Suprapubic skin (tissue), 4 donors: ENCODE data around the gene CCDC63. TPM values are rescaled to one million over a fixed set of nuclear protein-coding genes. Genes with fewer than 3 reads are reported as not detected.
"Not testable (repeated sequence)": the region's sequence is repeated elsewhere in the genome, so short reads cannot be mapped to it uniquely, and the experiment has no call there.

ENCODE experiments used
- DNase-seq, 2 donors: peaks; one replicate each; pipeline ENCODE4 v3.0.0-alpha.2; 2019; ENCODE audit warnings: low spot score in 2 of 2
- H3K27ac ChIP-seq: fragments of 200-600 bp; sonication (generic); one replicate; pipeline ENCODE4 v1.5.1; 2019
- H3K27me3 ChIP-seq: fragments of 200-600 bp; sonication (generic); one replicate; pipeline ENCODE4 v1.5.1; 2019
- H3K36me3 ChIP-seq: fragments of 200-600 bp; sonication (generic); one replicate; pipeline ENCODE4 v1.5.1; 2019
- H3K4me1 ChIP-seq: fragments of 200-600 bp; sonication (generic); one replicate; pipeline ENCODE4 v1.5.1; 2019
- H3K4me3 ChIP-seq: fragments of 200-600 bp; sonication (generic); one replicate; pipeline ENCODE4 v1.5.1; 2019; ENCODE audit warnings: mild to moderate bottlenecking
- H3K9me3 ChIP-seq: fragments of 200-600 bp; sonication (generic); one replicate; pipeline ENCODE4 v1.5.1; 2019
- EP300 ChIP-seq: sonication (generic); formaldehyde crosslinking; IDR thresholded peaks from one replicate; pipeline ENCODE4 v1.6.1; 2017; ENCODE audit warnings: antibody characterized with exemption
- POLR2A ChIP-seq, 2 donors: fragments of 450-650 bp; IDR thresholded peaks; one replicate each; pipeline ENCODE4 v1.6.1; 2017; ENCODE audit warnings: antibody characterized with exemption in 2 of 2, mild to moderate bottlenecking in 2 of 2, moderate library complexity in 2 of 2
- POLR2AphosphoS5 ChIP-seq, 3 donors: sonication (generic); formaldehyde crosslinking; IDR thresholded peaks; one replicate each; pipeline ENCODE4 v1.6.1; 2017; ENCODE audit warnings: antibody characterized with exemption in 3 of 3
- WGBS: methylation state at CpG from one replicate; pipeline ENCODE4 v1.1.5; 2018; 5-methylcytosine and 5-hydroxymethylcytosine counted together
- total RNA-seq, 4 donors: library from RNA; depleted of rRNA; stranded (reverse); fragments of >200 nt; gene quantifications; one replicate each; pipeline ENCODE4 v1.1.0, GENCODE V29; 2016
- TF ChIP-seq, protein P1 (sequence below), 2 donors: fragments of 200-600 bp in 1 of 2; fragments of 450-650 bp in 1 of 2; sonication (generic) in 1 of 2; IDR thresholded peaks; one replicate each; pipeline ENCODE4 v1.5.1; 2016 to 2019; ENCODE audit warnings: antibody characterized with exemption in 2 of 2, mild to moderate bottlenecking in 1 of 2, moderate library complexity in 1 of 2

The CCDC63 gene
- total RNA-seq, 4 donors from 2014 or later = not detected

DNA sequence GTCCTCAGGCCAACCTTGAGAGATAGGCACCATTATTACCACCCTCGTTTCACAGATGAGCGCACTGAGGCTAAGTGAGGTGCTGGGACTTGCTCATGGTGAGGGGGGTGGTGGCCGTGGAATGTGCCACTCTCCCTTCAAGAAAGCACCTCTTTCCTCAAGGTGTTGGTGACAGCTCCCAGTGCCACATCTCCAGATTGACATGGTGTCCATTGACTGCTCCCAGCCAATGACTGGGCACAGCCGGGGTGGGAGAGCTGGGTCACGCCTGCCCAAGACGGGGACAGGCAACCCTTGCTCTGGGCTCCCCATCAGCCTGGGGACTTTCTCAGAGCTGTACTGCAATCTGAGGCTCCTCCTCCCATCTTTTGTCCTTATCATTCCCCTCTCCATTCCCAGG lies 94.6 kb downstream of the CCDC63 start:
- 78% methylated on average over 6 of the region's 6 CpGs for WGBS
- TF ChIP-seq EP300 (no peak), POLR2AphosphoS5 (IDR thresholded peaks at IDR 0.05) (no peak)
- TF ChIP-seq, protein P1, sequence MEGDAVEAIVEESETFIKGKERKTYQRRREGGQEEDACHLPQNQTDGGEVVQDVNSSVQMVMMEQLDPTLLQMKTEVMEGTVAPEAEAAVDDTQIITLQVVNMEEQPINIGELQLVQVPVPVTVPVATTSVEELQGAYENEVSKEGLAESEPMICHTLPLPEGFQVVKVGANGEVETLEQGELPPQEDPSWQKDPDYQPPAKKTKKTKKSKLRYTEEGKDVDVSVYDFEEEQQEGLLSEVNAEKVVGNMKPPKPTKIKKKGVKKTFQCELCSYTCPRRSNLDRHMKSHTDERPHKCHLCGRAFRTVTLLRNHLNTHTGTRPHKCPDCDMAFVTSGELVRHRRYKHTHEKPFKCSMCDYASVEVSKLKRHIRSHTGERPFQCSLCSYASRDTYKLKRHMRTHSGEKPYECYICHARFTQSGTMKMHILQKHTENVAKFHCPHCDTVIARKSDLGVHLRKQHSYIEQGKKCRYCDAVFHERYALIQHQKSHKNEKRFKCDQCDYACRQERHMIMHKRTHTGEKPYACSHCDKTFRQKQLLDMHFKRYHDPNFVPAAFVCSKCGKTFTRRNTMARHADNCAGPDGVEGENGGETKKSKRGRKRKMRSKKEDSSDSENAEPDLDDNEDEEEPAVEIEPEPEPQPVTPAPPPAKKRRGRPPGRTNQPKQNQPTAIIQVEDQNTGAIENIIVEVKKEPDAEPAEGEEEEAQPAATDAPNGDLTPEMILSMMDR (IDR thresholded peaks at IDR 0.05) = no peak
- Histone ChIP-seq H3K27ac (no peak overlapping the region), H3K27me3 (peaks cover 32% of the 10 kb centered on the region), H3K36me3 (no peaks in the 10 kb centered on the region), H3K4me1 (peaks cover 5% of the 10 kb centered on the region), H3K4me3 (no peak overlapping the region), H3K9me3 (peaks cover 2% of the 10 kb centered on the region)
- peak in 1 of 2 donors; percentile 43 for DNase-seq

GRCh38 chr12:110943373-110943772 lies 96.6 kb downstream of the CCDC63 start:
- DNase-seq = no peak
- no peaks in the 10 kb centered on the region for H3K36me3 ChIP-seq
- no peaks in the 10 kb centered on the region for H3K4me1 ChIP-seq
- 57% methylated on average over 2 of the region's 2 CpGs for WGBS
- H3K9me3 ChIP-seq = peaks cover 6% of the 10 kb centered on the region
- H3K27ac ChIP-seq = no peak overlapping the region
- no peak overlapping the region for H3K4me3 ChIP-seq
- TF ChIP-seq, protein P1 (IDR thresholded peaks at IDR 0.05) = no peak
- TF ChIP-seq EP300 (no peak), POLR2A (IDR thresholded peaks at IDR 0.05) (no peak), POLR2AphosphoS5 (IDR thresholded peaks at IDR 0.05) (no peak)
- peaks cover 21% of the 10 kb centered on the region for H3K27me3 ChIP-seq

- Histone ChIP-seq H3K4me3 (no peak overlapping the region), H3K9me3 (peaks cover 6% of the 10 kb centered on the region), H3K27ac (no peak overlapping the region), H3K27me3 (no peaks in the 10 kb centered on the region), H3K36me3 (no peaks in the 10 kb centered on the region), H3K4me1 (no peaks in the 10 kb centered on the region)
- no peak for DNase-seq
- WGBS = 50% methylated on average over 2 of the region's 2 CpGs
- TF ChIP-seq POLR2AphosphoS5 (IDR thresholded peaks at IDR 0.05) = no peak
- TF ChIP-seq, protein P1 (IDR thresholded peaks at IDR 0.05) = no peak
- TF ChIP-seq EP300 = no peak
- no peak for TF ChIP-seq POLR2A (IDR thresholded peaks at IDR 0.05)
These were observed 101.3 kb downstream of the CCDC63 start for GRCh38 chr12:110948041-110948440.

DNA sequence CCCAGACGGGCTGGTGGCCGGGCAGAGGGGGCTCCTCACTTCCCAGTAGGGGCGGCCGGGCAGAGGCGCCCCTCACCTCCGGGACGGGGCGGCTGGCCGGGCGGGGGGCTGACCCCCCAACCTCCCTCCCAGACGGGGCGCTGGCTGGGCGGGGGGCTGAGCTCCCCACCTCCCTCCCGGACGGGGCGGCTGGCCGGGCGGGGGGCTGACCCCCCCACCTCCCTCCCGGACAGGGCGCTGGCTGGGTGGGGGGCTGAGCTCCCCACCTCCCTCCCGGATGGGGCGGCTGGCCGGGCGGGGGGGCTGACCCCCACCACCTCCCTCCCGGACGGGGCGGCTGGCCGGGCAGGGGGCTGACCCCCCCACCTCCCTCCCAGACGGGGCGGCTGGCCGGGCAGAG lies 103.7 kb downstream of the CCDC63 start:
- not testable (repeated sequence) for DNase-seq, H3K9me3 ChIP-seq, H3K36me3 ChIP-seq, H3K27me3 ChIP-seq, H3K4me1 ChIP-seq, H3K4me3 ChIP-seq, H3K27ac ChIP-seq
- WGBS = 96% methylated on average over 10 of the region's 31 CpGs

DNA sequence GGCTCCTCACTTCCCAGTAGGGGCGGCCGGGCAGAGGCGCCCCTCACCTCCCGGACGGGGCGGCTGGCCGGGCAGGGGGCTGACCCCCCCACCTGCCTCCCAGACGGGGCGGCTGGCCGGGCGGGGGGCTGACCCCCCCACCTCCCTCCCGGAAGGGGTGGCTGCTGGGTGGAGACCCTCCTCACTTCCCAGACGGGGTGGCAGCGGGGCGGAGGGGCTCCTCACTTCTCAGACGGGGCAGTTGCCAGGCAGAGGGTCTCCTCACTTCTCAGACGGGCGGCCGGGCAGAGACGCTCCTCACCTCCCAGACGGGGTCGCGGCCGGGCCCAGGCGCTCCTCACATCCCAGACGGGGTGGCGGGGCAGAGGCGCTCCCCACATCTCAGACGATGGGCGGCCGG lies 104.1 kb downstream of the CCDC63 start:
- WGBS = no CpG with 5 or more reads among the region's 31 CpGs
- not testable (repeated sequence) for H3K9me3 ChIP-seq, DNase-seq, H3K4me3 ChIP-seq, H3K4me1 ChIP-seq, H3K27me3 ChIP-seq, H3K36me3 ChIP-seq, H3K27ac ChIP-seq

Other genes with a start within 250 kb of the CCDC63 start
- gene TCTN1, start 232.9 kb upstream of the CCDC63 start, total RNA-seq = 10 to 100 TPM; 18.9 to 46.4 (median 28.4) TPM
- 1 to 10 TPM; 1.3 to 6.0 (median 1.9) TPM for gene HVCN1, start 157.9 kb upstream of the CCDC63 start, total RNA-seq
- gene PPP1CC, start 104.1 kb upstream of the CCDC63 start, total RNA-seq = 100 to 1,000 TPM in 2 of 4 donors, 10 to 100 TPM in 2; 83.6 to 107 (median 100) TPM
- not detected for gene MYL2, start 73.6 kb downstream of the CCDC63 start, total RNA-seq
- gene CUX2, start 187.2 kb downstream of the CCDC63 start, total RNA-seq = 1 to 10 TPM in 1 of 4 donors, under 1 TPM in 2, not detected in 1; 0.23 to 1.7 (median 0.47) TPM